MM.1S (cell line): ENCODE results near the gene GABRB3.

ENCODE experiments used
- DNase-seq: peaks from one replicate; pipeline ENCODE4 v3.0.0-alpha.2; 2015
- H2AFZ ChIP-seq: fragments of 300-600 bp; sonication (generic); 2 replicates; pipeline ENCODE4 v1.6.0; 2016; ENCODE audit warnings: antibody characterized with exemption, low read length
- H3F3A ChIP-seq: fragments of 300-600 bp; sonication (generic); 2 replicates; pipeline ENCODE4 v1.6.1; 2016; ENCODE audit warnings: mild to moderate bottlenecking, antibody characterized with exemption, low read length, moderate library complexity, mixed read lengths; ENCODE audit not compliant: insufficient read depth
- H3K27ac ChIP-seq: fragments of 300-600 bp; sonication (generic); 2 replicates; pipeline ENCODE4 v1.5.1; 2016; ENCODE audit warnings: mild to moderate bottlenecking, low read length
- H3K27me3 ChIP-seq: fragments of 300-600 bp; sonication (generic); replicated peaks from 2 replicates; pipeline ENCODE4 v1.6.0; 2016; ENCODE audit warnings: low read length; ENCODE audit not compliant: insufficient read depth
- H3K36me3 ChIP-seq: fragments of 300-600 bp; sonication (generic); replicated peaks from 2 replicates; pipeline ENCODE4 v1.6.1; 2016; ENCODE audit warnings: mild to moderate bottlenecking, low read length, mixed read lengths; ENCODE audit not compliant: insufficient read depth
- H3K4me1 ChIP-seq: fragments of 300-600 bp; sonication (generic); 2 replicates; pipeline ENCODE4 v1.6.1; 2016; ENCODE audit warnings: low read length, mixed read lengths
- H3K4me2 ChIP-seq: fragments of 300-600 bp; sonication (generic); 2 replicates; pipeline ENCODE4 v1.6.0; 2016; ENCODE audit warnings: low read depth, low read length
- H3K4me3 ChIP-seq: fragments of 300-600 bp; sonication (generic); 2 replicates; pipeline ENCODE4 v1.5.1; 2016; ENCODE audit warnings: low read length, mixed read lengths
- H3K79me2 ChIP-seq: fragments of 300-600 bp; sonication (generic); 2 replicates; pipeline ENCODE4 v1.6.1; 2016; ENCODE audit warnings: mixed run types, low read length, mixed read lengths
- H3K9ac ChIP-seq: fragments of 300-600 bp; sonication (generic); 2 replicates; pipeline ENCODE4 v1.6.1; 2016; ENCODE audit warnings: low read length, mixed read lengths
- H3K9me2 ChIP-seq: fragments of 300-600 bp; sonication (generic); replicated peaks from 2 replicates; pipeline ENCODE4 v1.6.1; 2016; ENCODE audit warnings: mild to moderate bottlenecking, low read length, mixed read lengths; ENCODE audit not compliant: insufficient read depth
- H3K9me3 ChIP-seq: fragments of 300-600 bp; sonication (generic); replicated peaks from 2 replicates; pipeline ENCODE4 v1.6.1; 2016; ENCODE audit warnings: mild to moderate bottlenecking, low read length, mixed read lengths; ENCODE audit not compliant: insufficient read depth
- H4K20me1 ChIP-seq: fragments of 300-600 bp; sonication (generic); 2 replicates; pipeline ENCODE4 v1.6.1; 2016; ENCODE audit warnings: mild to moderate bottlenecking, low read length, moderate library complexity, mixed read lengths; ENCODE audit not compliant: insufficient read depth
- CTCF ChIP-seq: fragments of 300-600 bp; sonication (generic); IDR thresholded peaks from 2 replicates; pipeline ENCODE4 v1.5.1; 2016; ENCODE audit warnings: antibody characterized with exemption, low read length, mixed read lengths
- EZH2 ChIP-seq: fragments of 300-600 bp; sonication (generic); optimal IDR thresholded peaks from 2 replicates; pipeline ENCODE3; 2017; ENCODE audit warnings: low read depth, mild to moderate bottlenecking, antibody characterized with exemption, low read length, mixed read lengths
- EZH2phosphoT487 ChIP-seq: fragments of 300-600 bp; sonication (generic); IDR thresholded peaks from 2 replicates; pipeline ENCODE4 v1.6.1; 2018; ENCODE audit warnings: antibody characterized with exemption, low read length

The GABRB3 gene

GRCh38 chr15:26772154-26773066, at the start of gene GABRB3:
GABRB3 (minus strand) TSS chr15:26773066.
- TF ChIP-seq CTCF (no peak), EZH2phosphoT487 (no peak), EZH2 (no peak)
- no peak within 1 kb of the TSS for H3K4me3 ChIP-seq
- H3K36me3 ChIP-seq, result no peaks in the 10 kb centered on the region
- H3K79me2 ChIP-seq, result no peaks in the 10 kb centered on the region
- no peaks in the 10 kb centered on the region for H3K4me1 ChIP-seq
- H3K4me2 ChIP-seq, result no peak within 1 kb of the TSS
- H3K9me3 ChIP-seq, result no peaks in the 10 kb centered on the region
- no peak for DNase-seq
- no peaks in the 10 kb centered on the region for H4K20me1 ChIP-seq
- no peak within 1 kb of the TSS for H3K9ac ChIP-seq
- no peak within 1 kb of the TSS for H3K27ac ChIP-seq
- H2AFZ ChIP-seq, result no peak within 1 kb of the TSS
- no peaks in the 10 kb centered on the region for H3K27me3 ChIP-seq
- no peaks in the 10 kb centered on the region for H3F3A ChIP-seq
- no peaks in the 10 kb centered on the region for H3K9me2 ChIP-seq

- no peaks in the 10 kb centered on the region for H3K4me1 ChIP-seq
- no peaks in the 10 kb centered on the region for H3K9me2 ChIP-seq
- H3K27me3 ChIP-seq, result no peaks in the 10 kb centered on the region
- no peak overlapping the region for H2AFZ ChIP-seq
- H3K4me2 ChIP-seq, result no peak overlapping the region
- H3K79me2 ChIP-seq, result no peaks in the 10 kb centered on the region
- no peak for DNase-seq
- TF ChIP-seq EZH2phosphoT487, result no peak
- TF ChIP-seq CTCF, result no peak
- TF ChIP-seq EZH2, result no peak
- H3K36me3 ChIP-seq, result no peaks in the 10 kb centered on the region
- no peaks in the 10 kb centered on the region for H3K9me3 ChIP-seq
- H3K9ac ChIP-seq, result no peak overlapping the region
- no peaks in the 10 kb centered on the region for H3F3A ChIP-seq
- no peak overlapping the region for H3K27ac ChIP-seq
- H3K4me3 ChIP-seq, result no peak overlapping the region
- no peaks in the 10 kb centered on the region for H4K20me1 ChIP-seq
These were observed 34.9 kb upstream of the GABRB3 start for GRCh38 chr15:26807517-26808427.

GRCh38 chr15:26806574-26806973, 33.7 kb upstream of the GABRB3 start:
- Histone ChIP-seq H3K4me2 (no peak overlapping the region), H3K36me3 (no peaks in the 10 kb centered on the region), H3F3A (no peaks in the 10 kb centered on the region), H3K4me1 (no peaks in the 10 kb centered on the region), H3K27me3 (no peaks in the 10 kb centered on the region), H3K9ac (no peak overlapping the region), H4K20me1 (no peaks in the 10 kb centered on the region), H3K27ac (no peak overlapping the region), H3K4me3 (no peak overlapping the region), H3K9me2 (no peaks in the 10 kb centered on the region), H2AFZ (no peak overlapping the region), H3K79me2 (no peaks in the 10 kb centered on the region), H3K9me3 (no peaks in the 10 kb centered on the region)
- DNase-seq, result no peak
- TF ChIP-seq CTCF (no peak), EZH2 (no peak), EZH2phosphoT487 (no peak)
